A549 (cell line): ENCODE data around the gene KCNN3. TPM values are rescaled to one million over a fixed set of nuclear protein-coding genes. Genes with fewer than 3 reads are reported as not detected.
A peak's percentile ranks its signal among the peaks of the same experiment; 100 is the strongest.

Source experiments
- ATAC-seq, 2 experiments: fragments of 200-7000 bp in 1 of 2; fragments of >200 bp in 1 of 2; cut with Nextera tagmentation in 1 of 2; cut with Tn5 transposase in 1 of 2; 3 replicates each; pipeline versions ENCODE4 v1.8.0 to v1.9.1; 2018 to 2020; ENCODE audit warnings: mild to moderate bottlenecking in 1 of 2, moderate library complexity in 1 of 2
- CTCF ChIA-PET: fragments of 300-600 bp; sonication (Branson Sonifier 250); formaldehyde crosslinking; extraction: SDS; loops from one replicate; lab custom pipeline; 2021; ENCODE audit warnings: antibody characterized with exemption, inconsistent platforms; lab: Yijun Ruan, JAX
- POLR2A ChIA-PET: fragments of 350-600 bp; formaldehyde crosslinking; extraction: SDS; loops from one replicate; lab custom pipeline; 2021; ENCODE audit warnings: antibody characterized with exemption, inconsistent platforms; lab: Yijun Ruan, JAX
- DNase-seq, 2 experiments: peaks; one replicate each; pipeline versions ENCODE4 v3.0.0 to v3.0.0-alpha.2; 2011 to 2016; ENCODE audit warnings: low read depth in 1 of 2, low spot score in 1 of 2
- FAIRE-seq: peaks from 2 replicates; lab custom pipeline; 2011; peaks lifted over from hg19 to GRCh38; lab: Jason Lieb, UNC
- H3K27ac ChIP-seq, 2 experiments: fragments of >200 bp; sonication (Bioruptor Twin); formaldehyde crosslinking; 3 replicates each; pipeline ENCODE4 v1.5.1; 2016 to 2017
- H3K4me1 ChIP-seq: fragments of >200 bp; sonication (Bioruptor Twin); formaldehyde crosslinking; 3 replicates; pipeline ENCODE4 v1.6.1; 2016
- H3K4me2 ChIP-seq: fragments of >200 bp; sonication (Bioruptor Twin); formaldehyde crosslinking; 3 replicates; pipeline ENCODE4 v1.6.1; 2016
- H3K4me3 ChIP-seq: fragments of >200 bp; sonication (Bioruptor Twin); formaldehyde crosslinking; 3 replicates; pipeline ENCODE4 v1.5.1; 2016
- H3K9me3 ChIP-seq: fragments of >200 bp; sonication (Bioruptor Twin); formaldehyde crosslinking; 3 replicates; pipeline ENCODE4 v1.6.1; 2016
- CBX2 ChIP-seq: fragments of 200-600 bp; sonication (generic); IDR thresholded peaks from 2 replicates; pipeline ENCODE4 v1.6.1; 2016; ENCODE audit warnings: low read depth, mild to moderate bottlenecking, borderline replicate concordance
- CHD2 ChIP-seq: fragments of 150-350 bp; IDR thresholded peaks from 2 replicates; pipeline ENCODE4 v1.6.1; 2014; ENCODE audit warnings: low read length; ENCODE audit not compliant: partially characterized antibody
- CTCF ChIP-seq: fragments of >200 bp; sonication (Bioruptor Twin); formaldehyde crosslinking; IDR thresholded peaks from 3 replicates; pipeline ENCODE4 v1.5.1; 2016
- E2F6 ChIP-seq: IDR thresholded peaks from 2 replicates; pipeline ENCODE4 v1.6.1; 2012; ENCODE audit warnings: low read depth, borderline replicate concordance
- ESRRA ChIP-seq: fragments of 150-350 bp; IDR thresholded peaks from 2 replicates; pipeline ENCODE4 v1.6.1; 2014; ENCODE audit warnings: mild to moderate bottlenecking, low read length, borderline replicate concordance
- FOXS1 ChIP-seq: fragments of 250-450 bp; sonication (Bioruptor Pico); IDR thresholded peaks from 2 replicates; pipeline ENCODE4 v1.5.0; 2020; ENCODE audit warnings: mild to moderate bottlenecking, moderate library complexity
- HDAC2 ChIP-seq: fragments of 200-600 bp; sonication (generic); IDR thresholded peaks from 2 replicates; pipeline ENCODE4 v1.6.1; 2016
- HMGXB4 ChIP-seq: fragments of 250-450 bp; sonication (Bioruptor Pico); IDR thresholded peaks from 2 replicates; pipeline ENCODE4 v1.5.0; 2021; ENCODE audit warnings: mild to moderate bottlenecking, moderate library complexity, borderline replicate concordance
- HOXB13 ChIP-seq: fragments of 250-450 bp; sonication (Bioruptor Pico); IDR thresholded peaks from 2 replicates; pipeline ENCODE4 v1.5.0; 2020; ENCODE audit warnings: low read depth, mild to moderate bottlenecking, moderate library complexity
- KDM1A ChIP-seq: fragments of 200-600 bp; sonication (generic); IDR thresholded peaks from 2 replicates; pipeline ENCODE4 v1.6.1; 2016; ENCODE audit warnings: low read depth, mild to moderate bottlenecking
- MAZ ChIP-seq: fragments of 150-350 bp; IDR thresholded peaks from 2 replicates; pipeline ENCODE4 v1.6.1; 2014; ENCODE audit warnings: antibody characterized with exemption, low read depth, low read length, borderline replicate concordance
- PBX3 ChIP-seq: IDR thresholded peaks from 2 replicates; pipeline ENCODE4 v1.6.1; 2012
- POLR2A ChIP-seq: IDR thresholded peaks from 2 replicates; pipeline ENCODE4 v1.6.1; 2012; ENCODE audit warnings: mild to moderate bottlenecking, low read length
- RAD21 ChIP-seq, 2 experiments: fragments of >200 bp in 1 of 2; sonication (Bioruptor Twin) in 1 of 2; formaldehyde crosslinking in 1 of 2; IDR thresholded peaks in 1 of 2; conservative IDR thresholded peaks in 1 of 2; 2 replicates in 1 of 2; 3 replicates in 1 of 2; pipeline ENCODE4 v1.6.1; 2012 to 2018; ENCODE audit warnings: inconsistent platforms in 1 of 2
- RARB ChIP-seq: fragments of 250-450 bp; sonication (Bioruptor Pico); IDR thresholded peaks from 2 replicates; pipeline ENCODE4 v1.8.0; 2021; ENCODE audit warnings: mild to moderate bottlenecking, moderate library complexity
- RFX5 ChIP-seq: fragments of 450-650 bp; IDR thresholded peaks from 2 replicates; pipeline ENCODE4 v1.7.1; 2014; ENCODE audit warnings: antibody characterized with exemption, mild to moderate bottlenecking, moderate library complexity
- TFCP2L1 ChIP-seq: fragments of 250-450 bp; sonication (Bioruptor Pico); IDR thresholded peaks from 2 replicates; pipeline ENCODE4 v1.5.0; 2021; ENCODE audit warnings: mild to moderate bottlenecking
- TP53 ChIP-seq: fragments of 250-450 bp; sonication (Bioruptor Pico); IDR thresholded peaks from 2 replicates; pipeline ENCODE4 v1.5.0; 2021; ENCODE audit warnings: mild to moderate bottlenecking, moderate library complexity
- USF2 ChIP-seq: fragments of 450-650 bp; IDR thresholded peaks from 2 replicates; pipeline ENCODE4 v1.6.1; 2014; ENCODE audit warnings: antibody characterized with exemption
- ZFP36 ChIP-seq: fragments of 450-650 bp; IDR thresholded peaks from 2 replicates; pipeline ENCODE4 v1.6.1; 2014; ENCODE audit warnings: borderline replicate concordance; ENCODE audit not compliant: partially characterized antibody
- ZSCAN20 ChIP-seq: fragments of 250-450 bp; sonication (Bioruptor Pico); IDR thresholded peaks from 2 replicates; pipeline ENCODE4 v1.8.0; 2022; ENCODE audit warnings: mild to moderate bottlenecking, moderate library complexity
- WGBS: methylation state at CpG from one replicate; pipeline ENCODE4 v1.1.6; 2017; ENCODE audit errors: missing lambda C conversion rate; 5-methylcytosine and 5-hydroxymethylcytosine counted together
- polyA plus RNA-seq, 4 experiments: library from polyadenylated mRNA; depleted of rRNA in 3 of 4; stranded (reverse); fragments of >200 nt; fragmentation: RNase III in 1 of 4; extraction: RNeasy Plus Mini Kit Qiagen cat#74134 plus additional on column Dnase treatment in 1 of 4; gene quantifications; 2 replicates in 3 of 4; 3 replicates in 1 of 4; pipeline ENCODE4 v1.2.3, GENCODE V29; 2011 to 2017

The KCNN3 gene
- polyA plus RNA-seq, 2 of the 4 experiments (the other 2 are of a cell fraction): 0.01 to 0.03 TPM

- Histone ChIP-seq H3K4me3 (no peak overlapping the region), H3K9me3 (no peaks in the 10 kb centered on the region), H3K4me2 (no peak overlapping the region), H3K27ac (no peak overlapping the region), H3K4me1 (peaks cover 14% of the 10 kb centered on the region)
- ATAC-seq: peak; percentile 30 to 44; a peak in 1 of 6 replicates
- no peak for DNase-seq
- ChIA-PET POLR2A (no interaction called here), CTCF (interaction anchor here (0.8 to 1.3 kb wide), 2 partner anchors 15 to 64 kb away, joined by 3 to 5 read pairs; no protein-coding TSS in a partner anchor)
- TF ChIP-seq HDAC2 (no peak), RAD21 (conservative IDR thresholded peaks at IDR 0.05 in 1 of 2, IDR thresholded peaks at IDR 0.05 in 1 of 2) (0 out of 5 replicates have a peak, but pooled peaks of 1 of the 2 experiments have one; percentile 12), KDM1A (no peak)
- FAIRE-seq: no peak
- whole genome bisulfite sequencing: 50% methylated on average over 2 of the region's 2 CpGs
These were observed 174.1 kb downstream of the KCNN3 start for GRCh38 chr1:154695985-154696384.

- WGBS: 51% methylated on average over 4 of the region's 4 CpGs
- ATAC-seq (no peak), DNase-seq (no peak), FAIRE-seq (no peak)
- no peak for TF ChIP-seq HDAC2
- TF ChIP-seq POLR2A: no peak
- no peak for TF ChIP-seq ESRRA
- no peak for TF ChIP-seq TFCP2L1
- no peak for TF ChIP-seq USF2
- no peak for TF ChIP-seq CHD2
- TF ChIP-seq ZSCAN20 (CRISPR knock-in tag): no peak
- no peak for TF ChIP-seq FOXS1 (CRISPR knock-in tag)
- TF ChIP-seq HMGXB4 (CRISPR knock-in tag): no peak
- no peak for TF ChIP-seq RARB (CRISPR knock-in tag)
- no peak for TF ChIP-seq PBX3
- TF ChIP-seq TP53 (CRISPR knock-in tag): no peak
- TF ChIP-seq CBX2: no peak
- no peak for TF ChIP-seq MAZ
- TF ChIP-seq E2F6: no peak
- no peak for TF ChIP-seq KDM1A
- TF ChIP-seq ZFP36: no peak
- no peak for TF ChIP-seq HOXB13 (CRISPR knock-in tag)
- no peak for TF ChIP-seq RFX5
- no peak for TF ChIP-seq CTCF
- H3K27ac ChIP-seq: no peak overlapping the region
- POLR2A ChIA-PET: no interaction called here
- H3K4me3 ChIP-seq: no peak overlapping the region
- H3K9me3 ChIP-seq: no peaks in the 10 kb centered on the region
- H3K4me2 ChIP-seq: no peak overlapping the region
- CTCF ChIA-PET: no interaction called here
- peaks cover 14% of the 10 kb centered on the region for H3K4me1 ChIP-seq
These were observed 175.1 kb downstream of the KCNN3 start for GRCh38 chr1:154694995-154695394.
